GM18873 (cell line): ENCODE data around the gene SOWAHA.
"Not testable (repeated sequence)": the region's sequence is repeated elsewhere in the genome, so short reads cannot be mapped to it uniquely, and the experiment has no call there.

ENCODE experiments used
- ATAC-seq: cut with Tn5 transposase; IDR thresholded peaks from one replicate; pipeline ENCODE4 v1.9.1; 2021; ENCODE audit warnings: mild to moderate bottlenecking, moderate library complexity, moderate number of reproducible peaks; ENCODE audit not compliant: unreplicated experiment, low FRiP score

SOWAHA gene

GRCh38 chr5:132841305-132841704 is 28.2 kb downstream of the SOWAHA start:
- no peak for ATAC-seq

- ATAC-seq = no peak
These were observed 35.2 kb downstream of the SOWAHA start for GRCh38 chr5:132848270-132848669.

DNA sequence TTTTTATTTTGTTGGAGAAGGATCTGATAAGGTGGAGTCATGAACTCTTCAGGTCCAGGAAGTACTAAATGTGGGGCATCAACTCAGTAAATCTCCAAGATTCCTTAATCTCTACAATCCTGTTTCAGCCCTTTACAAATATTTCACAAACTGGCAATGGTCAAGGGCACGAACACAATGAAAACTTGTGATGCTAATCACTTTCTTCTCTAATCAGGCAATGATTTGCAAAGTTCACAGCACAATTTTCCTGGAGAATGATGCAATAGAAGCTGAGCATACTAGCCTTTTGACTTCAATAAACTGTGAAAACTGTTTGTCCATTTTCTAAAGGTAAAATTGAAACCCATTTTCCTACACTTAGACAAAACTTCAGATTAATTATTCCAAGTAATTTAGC is 36.2 kb downstream of the SOWAHA start:
- no peak for ATAC-seq

DNA sequence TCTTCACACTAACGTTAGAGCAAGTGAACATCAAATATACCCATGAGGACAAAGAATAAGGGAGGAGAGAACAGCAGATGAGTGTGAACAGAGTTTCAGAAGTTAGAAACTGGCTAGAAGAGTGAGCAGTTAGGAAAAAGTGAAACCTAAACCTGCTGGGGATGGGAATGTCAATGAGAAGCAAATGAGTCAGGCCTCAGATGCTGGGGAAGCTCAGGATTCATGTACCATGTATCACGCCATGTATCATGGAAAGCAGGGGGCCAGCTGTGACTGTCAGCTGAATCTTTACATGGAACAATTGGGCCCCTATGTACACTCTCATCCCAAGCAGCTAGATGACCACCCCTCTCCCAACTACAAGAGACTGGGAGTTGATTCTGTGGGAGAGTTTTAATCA is 37.0 kb downstream of the SOWAHA start:
- no peak for ATAC-seq

- ATAC-seq = no peak
These were observed 40.2 kb downstream of the SOWAHA start for GRCh38 chr5:132853323-132853722.

GRCh38 chr5:132853790-132854189 is 40.7 kb downstream of the SOWAHA start:
- no peak for ATAC-seq

GRCh38 chr5:132854301-132854700 is 41.2 kb downstream of the SOWAHA start:
- no peak for ATAC-seq

DNA sequence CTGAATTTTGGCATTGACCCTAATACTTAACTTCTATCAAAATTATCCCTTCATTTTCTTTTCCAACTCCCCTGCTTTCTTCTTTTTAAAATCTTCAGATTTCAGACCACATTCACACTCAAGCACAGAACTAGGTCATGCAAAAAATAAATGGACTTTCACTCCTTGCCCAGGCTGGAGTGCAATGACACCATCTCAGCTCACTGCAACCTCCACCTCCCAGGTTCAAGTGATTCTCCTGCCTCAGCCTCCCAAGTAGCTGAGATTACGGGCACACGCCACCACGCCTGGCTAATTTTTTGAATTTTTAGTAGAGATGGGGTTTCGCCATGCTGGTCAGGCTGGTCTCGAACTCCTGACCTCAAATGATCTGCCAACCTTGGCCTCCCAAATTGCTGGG is 41.9 kb downstream of the SOWAHA start:
- ATAC-seq = not testable (repeated sequence)

DNA sequence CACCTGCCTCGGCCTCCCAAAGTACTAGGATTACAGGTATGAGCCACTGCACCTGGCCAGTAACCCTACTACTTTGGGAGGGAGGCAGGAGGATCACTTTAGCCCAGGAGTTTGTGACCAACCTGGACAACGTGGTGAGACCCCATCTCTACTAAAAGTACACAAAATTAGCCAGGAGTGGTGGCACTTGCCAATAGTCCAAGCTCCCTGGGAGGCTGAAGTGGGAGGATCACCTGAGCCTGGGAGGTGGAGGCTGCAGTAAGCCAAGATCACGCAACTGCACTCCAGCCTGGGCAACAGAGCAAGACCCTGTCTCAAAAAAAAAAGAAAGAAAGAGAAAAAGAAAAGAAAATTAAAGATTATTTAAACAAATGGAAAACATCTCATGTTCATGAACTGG is 42.9 kb downstream of the SOWAHA start:
- no peak for ATAC-seq

DNA sequence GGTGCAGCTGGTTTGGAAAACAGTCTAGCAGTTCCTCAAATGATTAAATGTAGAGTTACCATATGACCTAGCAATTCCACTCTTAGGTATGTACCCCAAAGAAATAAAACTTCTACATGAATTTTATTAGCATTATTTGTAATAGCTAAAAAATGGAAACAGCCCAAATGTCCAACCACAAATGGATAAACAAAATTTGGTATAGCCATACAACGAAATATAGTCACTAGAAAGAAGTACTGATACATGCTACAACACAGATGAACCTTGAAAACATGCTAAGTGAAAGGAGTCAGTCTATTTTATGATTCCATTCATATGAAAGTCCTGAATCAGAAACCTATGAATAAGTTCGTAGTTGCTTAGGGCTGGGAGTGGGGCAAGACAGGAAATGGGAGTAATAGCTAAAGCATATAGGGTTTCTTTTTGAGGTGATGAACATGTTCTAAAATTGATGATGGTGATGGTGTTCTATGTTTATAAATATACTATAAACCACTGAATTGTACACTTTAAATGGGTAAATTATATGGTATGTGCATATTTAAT is 46.9 kb downstream of the SOWAHA start:
- no peak for ATAC-seq

DNA sequence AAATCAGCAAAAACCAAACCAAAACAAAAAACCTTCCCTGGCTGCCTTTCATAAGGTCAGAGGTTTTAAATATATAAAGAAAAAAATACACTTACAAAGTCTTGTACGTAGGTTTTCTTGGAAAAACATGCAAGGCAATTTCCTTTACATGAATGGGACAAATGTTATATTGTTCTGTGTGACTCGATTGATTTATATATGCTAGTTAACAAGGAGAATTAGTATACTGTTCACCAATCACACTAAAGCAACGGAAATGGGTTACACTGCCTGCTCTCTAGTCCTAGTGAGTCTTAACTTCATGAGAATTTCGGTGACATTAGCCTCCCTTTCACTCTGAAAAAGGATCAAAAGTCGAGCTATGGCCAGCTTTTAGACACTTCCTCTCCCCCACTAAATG is 47.6 kb downstream of the SOWAHA start:
- no peak for ATAC-seq

DNA sequence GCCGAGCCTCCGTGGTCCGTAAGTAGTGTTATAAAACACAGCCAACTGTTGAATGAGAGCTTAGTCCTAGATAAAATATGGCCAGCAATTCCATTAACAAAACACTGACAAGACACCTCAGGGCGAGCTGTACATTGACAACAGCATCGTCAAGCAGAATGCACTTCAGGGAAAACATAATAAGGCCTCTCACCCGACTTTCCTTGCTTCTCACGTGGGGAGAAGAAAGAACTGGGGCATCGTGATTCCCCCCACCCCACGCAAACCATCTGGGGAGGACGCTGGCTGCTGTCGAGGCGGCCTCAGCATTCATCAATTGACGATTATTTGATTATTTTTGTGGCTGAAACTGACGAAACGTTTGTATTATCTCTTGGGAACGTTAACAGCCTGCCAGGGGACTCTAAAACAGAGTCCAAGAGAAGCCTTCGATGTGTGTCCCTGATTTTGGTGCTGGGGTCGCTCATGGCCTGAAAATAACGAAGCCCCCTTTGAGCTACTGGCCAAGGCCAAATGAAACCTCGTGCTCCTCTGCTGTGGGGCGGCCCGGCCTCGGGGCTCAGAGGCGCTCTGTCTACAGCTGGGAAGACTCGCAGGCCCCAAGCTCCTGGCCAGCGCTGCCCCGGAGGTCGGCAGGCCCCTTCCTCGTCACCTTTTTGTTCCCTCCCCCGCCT is 52.7 kb downstream of the SOWAHA start:
- ATAC-seq = no peak
